K562 (cell line): ENCODE measurements around the gene SET. TPM values are rescaled to one million over a fixed set of nuclear protein-coding genes. Genes with fewer than 3 reads are reported as not detected.
A peak's percentile ranks its signal among the peaks of the same experiment; 100 is the strongest.

Source experiments
- BCOR ChIP-seq: fragments of 450-650 bp; IDR thresholded peaks from 2 replicates; pipeline ENCODE4 v1.6.1; 2016
- CHD2 ChIP-seq: IDR thresholded peaks from 2 replicates; pipeline ENCODE4 v1.6.1; 2011; ENCODE audit warnings: low read depth, low read length
- CREB1 ChIP-seq, 2 experiments: sonication (generic) in 1 of 2; formaldehyde crosslinking in 1 of 2; IDR thresholded peaks; 2 replicates each; pipeline versions ENCODE4 v1.6.1 to v1.8.0; 2012 to 2022; ENCODE audit warnings: inconsistent platforms in 1 of 2, mild to moderate bottlenecking in 1 of 2, missing genetic modification reagents in 1 of 2, moderate library complexity in 1 of 2
- CSDE1 ChIP-seq, 2 experiments: fragments of 450-650 bp; IDR thresholded peaks; 2 replicates each; pipeline ENCODE4 v1.6.1; 2016; ENCODE audit warnings: mild to moderate bottlenecking in 1 of 2
- GABPA ChIP-seq: fragments of 200-800 bp; sonication (Bioruptor generic); conservative IDR thresholded peaks from 2 replicates; pipeline ENCODE4 v1.6.1; 2016; ENCODE audit warnings: low read depth, missing genetic modification characterization, missing compliant biosample characterization
- GABPB2 ChIP-seq: fragments of 250-450 bp; sonication (Bioruptor Pico); conservative IDR thresholded peaks from 2 replicates; pipeline ENCODE4 v1.5.1; 2021; ENCODE audit warnings: mild to moderate bottlenecking
- HMGXB4 ChIP-seq: sonication (generic); formaldehyde crosslinking; IDR thresholded peaks from 2 replicates; pipeline ENCODE4 v1.8.1; 2023; ENCODE audit warnings: mild to moderate bottlenecking, missing genetic modification reagents
- KLF6 ChIP-seq: fragments of 250-450 bp; sonication (Bioruptor Pico); IDR thresholded peaks from 2 replicates; pipeline ENCODE4 v1.4.0; 2020; ENCODE audit warnings: mild to moderate bottlenecking, moderate library complexity, borderline replicate concordance
- MYC ChIP-seq, 2 experiments: fragments of 250-450 bp in 1 of 2; sonication (Bioruptor Pico) in 1 of 2; IDR thresholded peaks; 2 replicates each; pipeline versions ENCODE4 v1.5.1 to v1.6.1; 2012 to 2021; ENCODE audit warnings: low read depth in 2 of 2, borderline replicate concordance in 1 of 2, improper control_type of control experiment in 1 of 2, low read length in 1 of 2, mild to moderate bottlenecking in 1 of 2, moderate library complexity in 1 of 2
- NR2C1 ChIP-seq, 2 experiments: fragments of 450-650 bp; IDR thresholded peaks; 2 replicates each; pipeline ENCODE4 v1.6.1; 2017; ENCODE audit warnings: mild to moderate bottlenecking in 2 of 2, antibody characterized with exemption in 1 of 2, inconsistent platforms in 1 of 2, missing compliant biosample characterization in 1 of 2, missing genetic modification characterization in 1 of 2
- RBM34 ChIP-seq: fragments of 200-400 bp; formaldehyde crosslinking; IDR thresholded peaks from 2 replicates; pipeline ENCODE4 v1.6.1; 2018; ENCODE audit warnings: low read length, borderline replicate concordance; ENCODE audit not compliant: insufficient read depth
- SAP30 ChIP-seq: fragments of 200-600 bp; sonication (generic); IDR thresholded peaks from 2 replicates; pipeline ENCODE4 v1.6.1; 2012; ENCODE audit warnings: borderline replicate concordance, low read depth, mild to moderate bottlenecking, moderate library complexity, low read length, control low read depth, inconsistent platforms; ENCODE audit not compliant: insufficient read depth, poor library complexity, severe bottlenecking
- SIN3A ChIP-seq, 2 experiments: fragments of 150-350 bp in 1 of 2; IDR thresholded peaks; 2 replicates each; pipeline ENCODE4 v1.6.1; 2011 to 2016; ENCODE audit warnings: borderline replicate concordance in 2 of 2, low read depth in 2 of 2, low read length in 2 of 2, mild to moderate bottlenecking in 2 of 2, moderate library complexity in 2 of 2; ENCODE audit not compliant: control insufficient read depth in 1 of 2
- ZFP1 ChIP-seq: fragments of 450-650 bp; formaldehyde crosslinking; IDR thresholded peaks from 2 replicates; pipeline ENCODE4 v1.4.0; 2020; ENCODE audit warnings: mild to moderate bottlenecking, mixed read lengths
- ZNF431 ChIP-seq: sonication (generic); formaldehyde crosslinking; IDR thresholded peaks from 2 replicates; pipeline ENCODE4 v1.8.0; 2022; ENCODE audit warnings: mild to moderate bottlenecking, missing genetic modification reagents
- polyA plus RNA-seq, 8 experiments: library from polyadenylated mRNA; depleted of rRNA in 4 of 8; stranded (reverse) in 5 of 8; unstranded in 3 of 8; fragments of >200 nt; fragmentation: Nextera tagmentation in 2 of 8; fragmentation: Illumina TruSeq in 1 of 8; extraction: Ambion mirVana in 2 of 8; extraction: Trizol in 1 of 8; gene quantifications; 2 replicates each; pipeline versions ENCODE4 v1.2.1 to v1.2.3, GENCODE V29; 2011 to 2014; ENCODE audit warnings: inconsistent platforms in 1 of 8, missing spikeins in 1 of 8
- total RNA-seq, 7 experiments: library from RNA; depleted of rRNA in 6 of 7; stranded (reverse); fragments of >200 nt in 6 of 7; fragmentation: Illumina TruSeq in 2 of 7; extraction: Trizol in 2 of 7; gene quantifications; 2 replicates each; pipeline versions ENCODE4 v1.2.1 to v1.2.3, GENCODE V29; 2011 to 2021; ENCODE audit warnings: low replicate concordance in 1 of 7
- TF ChIP-seq, protein P1 (sequence below): fragments of 450-650 bp; formaldehyde crosslinking; conservative IDR thresholded peaks from 2 replicates; pipeline ENCODE4 v1.4.0; 2022; ENCODE audit warnings: mild to moderate bottlenecking, missing genetic modification characterization
- TF ChIP-seq, protein P2 (sequence below): fragments of 450-650 bp; conservative IDR thresholded peaks from 2 replicates; pipeline ENCODE4 v1.6.1; 2016; ENCODE audit warnings: missing genetic modification characterization, low read depth, mild to moderate bottlenecking, control low read depth, missing compliant biosample characterization
- TF ChIP-seq, protein P3 (sequence below), 2 experiments: fragments of 450-650 bp; conservative IDR thresholded peaks; 2 replicates each; pipeline ENCODE4 v1.6.1; 2017; ENCODE audit warnings: mild to moderate bottlenecking in 2 of 2, moderate library complexity in 2 of 2

The SET gene
- total and polyA plus RNA-seq, 9 of the 15 experiments (the other 6 are each of a cell fraction or from before 2014, with no cell fraction given): 404 to 1,447 (median 907) TPM

DNA sequence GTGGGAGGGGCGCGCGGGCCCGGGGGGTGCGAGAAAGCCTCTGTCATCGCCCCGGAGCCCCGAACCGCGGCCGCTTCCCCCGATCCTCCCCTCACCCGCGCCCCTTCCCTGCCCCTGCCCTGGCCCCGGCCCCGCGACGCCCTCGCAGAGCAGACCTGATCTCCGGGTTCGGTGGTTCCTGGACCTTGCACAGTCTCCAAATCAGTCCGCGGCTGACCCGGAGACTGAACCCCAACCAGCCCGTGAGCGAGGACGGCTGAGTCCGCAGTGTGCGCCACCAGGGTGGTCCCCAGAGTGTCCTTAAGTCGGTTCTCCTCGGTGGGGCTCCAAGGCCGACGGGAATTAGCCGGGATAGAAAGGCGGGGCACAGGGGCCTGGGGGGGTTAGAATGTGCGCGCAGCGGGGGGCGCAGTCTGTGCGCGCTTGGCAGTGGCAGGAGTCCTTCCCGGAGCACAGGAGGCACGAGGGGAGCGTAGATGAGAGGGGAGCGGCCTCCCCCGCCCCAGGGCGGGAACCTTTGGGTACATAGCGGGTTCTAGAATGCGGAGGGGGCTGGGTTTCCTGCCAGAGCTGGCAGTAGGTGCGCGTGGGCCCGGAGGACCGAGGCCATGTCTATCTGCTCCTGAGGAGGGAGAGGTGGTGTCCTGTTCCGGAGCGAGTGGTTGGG lies 14.1 kb downstream of the SET start (continued):
- TF ChIP-seq NR2C1 (IDR thresholded peaks at IDR 0.05) (no peak), NR2C1 (tag; IDR thresholded peaks at IDR 0.05) (no peak), CSDE1 (IDR thresholded peaks at IDR 0.05) (no peak), CHD2 (no peak), GABPA (no peak), ZFP1 (no peak), SAP30 (peak; percentile 44), ZNF431 (CRISPR knock-in tag) (no peak), KLF6 (CRISPR knock-in tag) (no peak), CREB1 (IDR thresholded peaks at IDR 0.05) (no peak), CREB1 (CRISPR knock-in tag; IDR thresholded peaks at IDR 0.05) (0 out of 2 replicates have a peak, but pooled peaks have one; percentile 20), RBM34 (no peak), BCOR (no peak), HMGXB4 (no peak), GABPB2 (CRISPR knock-in tag) (no peak), MYC (IDR thresholded peaks at IDR 0.05; ENCODE audit: low read depth, low read length) (no peak; the same call in 1 of the 2 replicates), MYC (CRISPR knock-in tag; IDR thresholded peaks at IDR 0.05; ENCODE audit: borderline replicate concordance, low read depth) (no peak; the same call in 1 of the 2 replicates), SIN3A (IDR thresholded peaks at IDR 0.05; ENCODE audit: borderline replicate concordance in 2 of 2, control insufficient read depth in 1 of 2, low read depth in 2 of 2, low read length in 2 of 2) (0 out of 4 replicates have a peak, but pooled peaks of 1 of the 2 experiments have one; percentile 27)
- TF ChIP-seq, protein P1, sequence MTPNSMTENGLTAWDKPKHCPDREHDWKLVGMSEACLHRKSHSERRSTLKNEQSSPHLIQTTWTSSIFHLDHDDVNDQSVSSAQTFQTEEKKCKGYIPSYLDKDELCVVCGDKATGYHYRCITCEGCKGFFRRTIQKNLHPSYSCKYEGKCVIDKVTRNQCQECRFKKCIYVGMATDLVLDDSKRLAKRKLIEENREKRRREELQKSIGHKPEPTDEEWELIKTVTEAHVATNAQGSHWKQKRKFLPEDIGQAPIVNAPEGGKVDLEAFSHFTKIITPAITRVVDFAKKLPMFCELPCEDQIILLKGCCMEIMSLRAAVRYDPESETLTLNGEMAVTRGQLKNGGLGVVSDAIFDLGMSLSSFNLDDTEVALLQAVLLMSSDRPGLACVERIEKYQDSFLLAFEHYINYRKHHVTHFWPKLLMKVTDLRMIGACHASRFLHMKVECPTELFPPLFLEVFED (CRISPR knock-in tag): no peak
- TF ChIP-seq, protein P2, sequence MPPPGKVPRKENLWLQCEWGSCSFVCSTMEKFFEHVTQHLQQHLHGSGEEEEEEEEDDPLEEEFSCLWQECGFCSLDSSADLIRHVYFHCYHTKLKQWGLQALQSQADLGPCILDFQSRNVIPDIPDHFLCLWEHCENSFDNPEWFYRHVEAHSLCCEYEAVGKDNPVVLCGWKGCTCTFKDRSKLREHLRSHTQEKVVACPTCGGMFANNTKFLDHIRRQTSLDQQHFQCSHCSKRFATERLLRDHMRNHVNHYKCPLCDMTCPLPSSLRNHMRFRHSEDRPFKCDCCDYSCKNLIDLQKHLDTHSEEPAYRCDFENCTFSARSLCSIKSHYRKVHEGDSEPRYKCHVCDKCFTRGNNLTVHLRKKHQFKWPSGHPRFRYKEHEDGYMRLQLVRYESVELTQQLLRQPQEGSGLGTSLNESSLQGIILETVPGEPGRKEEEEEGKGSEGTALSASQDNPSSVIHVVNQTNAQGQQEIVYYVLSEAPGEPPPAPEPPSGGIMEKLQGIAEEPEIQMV: peak; percentile 97
- TF ChIP-seq, protein P3, sequence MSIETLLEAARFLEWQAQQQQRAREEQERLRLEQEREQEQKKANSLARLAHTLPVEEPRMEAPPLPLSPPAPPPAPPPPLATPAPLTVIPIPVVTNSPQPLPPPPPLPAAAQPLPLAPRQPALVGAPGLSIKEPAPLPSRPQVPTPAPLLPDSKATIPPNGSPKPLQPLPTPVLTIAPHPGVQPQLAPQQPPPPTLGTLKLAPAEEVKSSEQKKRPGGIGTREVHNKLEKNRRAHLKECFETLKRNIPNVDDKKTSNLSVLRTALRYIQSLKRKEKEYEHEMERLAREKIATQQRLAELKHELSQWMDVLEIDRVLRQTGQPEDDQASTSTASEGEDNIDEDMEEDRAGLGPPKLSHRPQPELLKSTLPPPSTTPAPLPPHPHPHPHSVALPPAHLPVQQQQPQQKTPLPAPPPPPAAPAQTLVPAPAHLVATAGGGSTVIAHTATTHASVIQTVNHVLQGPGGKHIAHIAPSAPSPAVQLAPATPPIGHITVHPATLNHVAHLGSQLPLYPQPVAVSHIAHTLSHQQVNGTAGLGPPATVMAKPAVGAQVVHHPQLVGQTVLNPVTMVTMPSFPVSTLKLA (conservative IDR thresholded peaks at IDR 0.05): peak; percentile 45 to 47; a peak in 2 of 4 replicates
